Sigmoid colon (tissue), 7 donors: ENCODE data around the gene PCDH15. TPM values are rescaled to one million over a fixed set of nuclear protein-coding genes. Genes with fewer than 3 reads are reported as not detected.

Experiments used
- DNase-seq: peaks from one replicate; pipeline ENCODE4 v3.0.0-alpha.2; 2019
- H3K27ac ChIP-seq, 4 donors: fragments of 200-600 bp; sonication (generic); one replicate each; pipeline ENCODE4 v1.5.1; 2016 to 2019; ENCODE audit warnings: mild to moderate bottlenecking in 1 of 4
- H3K27me3 ChIP-seq, 3 donors: fragments of 200-600 bp; sonication (generic); one replicate each; pipeline ENCODE4 v1.5.1; 2019; ENCODE audit warnings: mild to moderate bottlenecking in 1 of 3
- H3K36me3 ChIP-seq, 4 donors: fragments of 200-600 bp; sonication (generic); one replicate each; pipeline ENCODE4 v1.5.1; 2016 to 2019
- H3K4me1 ChIP-seq, 4 donors: fragments of 200-600 bp; sonication (generic); one replicate each; pipeline ENCODE4 v1.5.1; 2017 to 2019
- H3K4me3 ChIP-seq, 4 donors: fragments of 200-600 bp; sonication (generic); one replicate each; pipeline ENCODE4 v1.5.1; 2017 to 2019; ENCODE audit warnings: mild to moderate bottlenecking in 2 of 4, moderate library complexity in 1 of 4
- H3K9me3 ChIP-seq, 4 donors: fragments of 200-600 bp in 3 of 4; sonication (generic) in 3 of 4; one replicate each; pipeline versions ENCODE4 v1.5.1 to v1.6.1; 2013 to 2019
- CTCF ChIP-seq, 4 experiments: fragments of 450-650 bp in 3 of 4; fragments of 200-600 bp in 1 of 4; IDR thresholded peaks; one replicate each; pipeline ENCODE4 v1.5.1; 2016 to 2019; ENCODE audit warnings: antibody characterized with exemption in 4 of 4, mild to moderate bottlenecking in 3 of 4, moderate library complexity in 2 of 4
- EP300 ChIP-seq, 4 donors: sonication (generic); formaldehyde crosslinking; IDR thresholded peaks; one replicate each; pipeline ENCODE4 v1.6.1; 2017; ENCODE audit warnings: antibody characterized with exemption in 4 of 4
- POLR2A ChIP-seq, 2 donors: fragments of 450-650 bp; IDR thresholded peaks; one replicate each; pipeline ENCODE4 v1.6.1; 2016; ENCODE audit warnings: antibody characterized with exemption in 2 of 2, mild to moderate bottlenecking in 2 of 2, moderate library complexity in 2 of 2
- POLR2AphosphoS5 ChIP-seq, 4 donors: sonication (generic); formaldehyde crosslinking; IDR thresholded peaks; one replicate each; pipeline ENCODE4 v1.6.1; 2017; ENCODE audit warnings: antibody characterized with exemption in 4 of 4
- WGBS, 2 donors: extraction: QIAGEN DNeasy Blood & Tissue Kit; methylation state at CpG; one replicate each; pipeline ENCODE4 v1.1.7; 2013; 5-methylcytosine and 5-hydroxymethylcytosine counted together
- intact Hi-C: fragments of 100-400 bp; cut with DNase I; formaldehyde crosslinking; loops from one replicate; pipeline ENCODE4 v1.15.1; 2023
- polyA plus RNA-seq, 3 donors: library from polyadenylated mRNA; stranded (reverse); fragments of 200-250 nt; gene quantifications; one replicate each; pipeline ENCODE4 v1.2.3, GENCODE V29; 2013
- total RNA-seq, 4 donors: library from RNA; depleted of rRNA; stranded (reverse); fragments of >200 nt; gene quantifications; one replicate each; pipeline ENCODE4 v1.1.0, GENCODE V29; 2016
- donor health status: healthy with polysubstance abuse.
- donor health status: Bipolar disorder and iron deficiency.
- donor health status: healthy.

The PCDH15 gene
- total and polyA plus RNA-seq, 7 donors, result 0.14 to 0.71 (median 0.16) TPM; not detected in 2

DNA sequence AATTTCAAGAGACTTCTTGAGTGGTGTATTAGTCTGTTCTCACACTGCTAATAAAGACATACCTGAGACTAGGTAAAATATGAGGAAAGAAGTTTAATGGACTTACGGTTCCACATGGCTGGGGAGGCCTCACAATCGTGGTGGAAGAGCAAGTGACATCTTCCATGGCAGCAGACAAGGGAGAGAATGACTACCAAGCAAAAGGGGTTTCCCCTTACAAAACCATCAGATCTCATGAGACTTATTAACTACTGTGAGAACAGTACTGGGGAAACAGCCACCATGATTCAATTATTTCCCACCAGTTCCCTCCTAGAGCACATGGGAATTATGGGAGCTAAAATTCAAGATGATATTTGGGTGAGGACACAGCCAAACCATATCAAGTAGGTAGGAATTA lies 150.5 kb downstream of the PCDH15 start:
- WGBS, 2 donors, result 69 to 84% methylated on average over 2 of the region's 2 CpGs
- TF ChIP-seq POLR2A (IDR thresholded peaks at IDR 0.05) (no peak), CTCF (IDR thresholded peaks at IDR 0.05) (no peak), POLR2AphosphoS5 (IDR thresholded peaks at IDR 0.05) (no peak), EP300 (IDR thresholded peaks at IDR 0.05) (no peak)

DNA sequence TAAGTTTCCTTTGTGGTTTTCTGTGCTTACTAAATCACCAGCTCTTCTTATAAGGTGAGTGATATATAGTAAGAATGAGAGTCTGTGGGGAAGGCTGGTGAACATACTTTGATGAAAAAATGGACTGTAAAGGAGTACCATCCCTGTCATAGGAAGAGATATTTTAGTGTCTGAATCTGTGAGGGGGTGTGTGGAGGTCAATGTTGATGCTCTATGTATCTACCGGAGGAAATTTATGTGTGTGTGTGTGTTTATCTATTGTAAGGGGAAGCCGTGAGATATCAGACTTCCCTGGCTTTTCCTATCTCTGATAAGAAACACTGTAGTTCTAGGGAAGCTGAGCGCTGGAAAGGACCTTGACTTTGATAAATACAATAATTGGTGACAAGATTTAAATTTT lies 179.0 kb downstream of the PCDH15 start:
- H3K36me3 ChIP-seq, result no peaks in the 10 kb centered on the region
- no peaks in the 10 kb centered on the region for H3K27me3 ChIP-seq
- no peak overlapping the region for H3K27ac ChIP-seq
- TF ChIP-seq CTCF (IDR thresholded peaks at IDR 0.05) (no peak), POLR2A (IDR thresholded peaks at IDR 0.05) (no peak), EP300 (IDR thresholded peaks at IDR 0.05) (no peak), POLR2AphosphoS5 (IDR thresholded peaks at IDR 0.05) (no peak)
- H3K4me1 ChIP-seq, result no peaks in the 10 kb centered on the region
- 27 to 39% methylated on average over 3 of the region's 3 CpGs for WGBS, 2 donors
- no peak for DNase-seq
- intact Hi-C loops, result no loop called here
- no peak overlapping the region for H3K4me3 ChIP-seq
- no peaks in the 10 kb centered on the region for H3K9me3 ChIP-seq

More for the DNA sequence above, 150.5 kb downstream of the PCDH15 start:
- Histone ChIP-seq H3K9me3 (no peaks in the 10 kb centered on the region), H3K27me3 (no peaks in the 10 kb centered on the region), H3K36me3 (no peaks in the 10 kb centered on the region), H3K27ac (no peak overlapping the region), H3K4me3 (no peak overlapping the region), H3K4me1 (no peaks in the 10 kb centered on the region)
- intact Hi-C loops, result no loop called here
- no peak for DNase-seq

DNA sequence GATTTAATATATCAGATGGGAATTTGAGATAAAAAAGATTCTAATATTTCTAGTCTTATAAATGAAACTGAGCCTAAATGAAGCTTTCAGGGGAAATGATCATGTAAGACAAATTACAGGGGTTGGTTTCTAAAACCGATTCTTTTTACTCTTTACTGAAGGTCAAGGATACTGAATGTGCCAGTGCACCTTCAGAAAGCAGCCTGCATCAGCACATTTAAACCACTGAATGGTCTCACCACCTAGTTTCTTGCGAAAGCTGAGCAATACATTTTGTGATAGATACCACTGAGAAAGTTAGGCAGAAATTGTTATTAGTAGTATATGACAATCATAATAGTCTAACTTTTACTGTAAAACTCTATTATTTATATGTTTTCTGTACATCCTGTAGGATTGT lies 180.7 kb downstream of the PCDH15 start:
- no peak for TF ChIP-seq POLR2AphosphoS5 (IDR thresholded peaks at IDR 0.05)
- TF ChIP-seq POLR2A (IDR thresholded peaks at IDR 0.05), result no peak
- no peak for TF ChIP-seq EP300 (IDR thresholded peaks at IDR 0.05)
- TF ChIP-seq CTCF (IDR thresholded peaks at IDR 0.05), result no peak
- WGBS, 2 donors, result 51 to 67% methylated on average over 2 of the region's 2 CpGs
- no peaks in the 10 kb centered on the region for H3K36me3 ChIP-seq
- intact Hi-C loops, result no loop called here
- H3K9me3 ChIP-seq, result no peaks in the 10 kb centered on the region
- H3K4me1 ChIP-seq, result no peaks in the 10 kb centered on the region
- no peak overlapping the region for H3K27ac ChIP-seq
- H3K4me3 ChIP-seq, result no peak overlapping the region
- no peak for DNase-seq
- no peaks in the 10 kb centered on the region for H3K27me3 ChIP-seq

- Histone ChIP-seq H3K27me3 (no peaks in the 10 kb centered on the region), H3K4me1 (no peaks in the 10 kb centered on the region), H3K27ac (no peak overlapping the region), H3K4me3 (no peak overlapping the region), H3K36me3 (no peaks in the 10 kb centered on the region), H3K9me3 (no peaks in the 10 kb centered on the region)
- intact Hi-C loops, result no loop called here
- DNase-seq, result no peak
- 55 to 75% methylated on average over 1 of the region's 1 CpG for whole genome bisulfite sequencing, 2 donors
- TF ChIP-seq POLR2A (IDR thresholded peaks at IDR 0.05) (no peak), POLR2AphosphoS5 (IDR thresholded peaks at IDR 0.05) (no peak), CTCF (IDR thresholded peaks at IDR 0.05) (no peak), EP300 (IDR thresholded peaks at IDR 0.05) (no peak)
Measured at GRCh38 chr10:54614072-54614471, 187.0 kb downstream of the PCDH15 start.

- Histone ChIP-seq H3K27ac (no peak overlapping the region), H3K27me3 (no peaks in the 10 kb centered on the region), H3K9me3 (no peaks in the 10 kb centered on the region), H3K4me1 (no peaks in the 10 kb centered on the region), H3K36me3 (no peaks in the 10 kb centered on the region), H3K4me3 (no peak overlapping the region)
- intact Hi-C loops, result no loop called here
- no peak for TF ChIP-seq EP300 (IDR thresholded peaks at IDR 0.05)
- TF ChIP-seq POLR2A (IDR thresholded peaks at IDR 0.05), result no peak
- TF ChIP-seq POLR2AphosphoS5 (IDR thresholded peaks at IDR 0.05), result no peak
- no peak for TF ChIP-seq CTCF (IDR thresholded peaks at IDR 0.05)
- no peak for DNase-seq
Measured at GRCh38 chr10:54613162-54613561, 187.9 kb downstream of the PCDH15 start.
